ENCODE measurements around the gene GSDMA.

Gene GSDMA, protein sequence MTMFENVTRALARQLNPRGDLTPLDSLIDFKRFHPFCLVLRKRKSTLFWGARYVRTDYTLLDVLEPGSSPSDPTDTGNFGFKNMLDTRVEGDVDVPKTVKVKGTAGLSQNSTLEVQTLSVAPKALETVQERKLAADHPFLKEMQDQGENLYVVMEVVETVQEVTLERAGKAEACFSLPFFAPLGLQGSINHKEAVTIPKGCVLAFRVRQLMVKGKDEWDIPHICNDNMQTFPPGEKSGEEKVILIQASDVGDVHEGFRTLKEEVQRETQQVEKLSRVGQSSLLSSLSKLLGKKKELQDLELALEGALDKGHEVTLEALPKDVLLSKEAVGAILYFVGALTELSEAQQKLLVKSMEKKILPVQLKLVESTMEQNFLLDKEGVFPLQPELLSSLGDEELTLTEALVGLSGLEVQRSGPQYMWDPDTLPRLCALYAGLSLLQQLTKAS

DNA sequence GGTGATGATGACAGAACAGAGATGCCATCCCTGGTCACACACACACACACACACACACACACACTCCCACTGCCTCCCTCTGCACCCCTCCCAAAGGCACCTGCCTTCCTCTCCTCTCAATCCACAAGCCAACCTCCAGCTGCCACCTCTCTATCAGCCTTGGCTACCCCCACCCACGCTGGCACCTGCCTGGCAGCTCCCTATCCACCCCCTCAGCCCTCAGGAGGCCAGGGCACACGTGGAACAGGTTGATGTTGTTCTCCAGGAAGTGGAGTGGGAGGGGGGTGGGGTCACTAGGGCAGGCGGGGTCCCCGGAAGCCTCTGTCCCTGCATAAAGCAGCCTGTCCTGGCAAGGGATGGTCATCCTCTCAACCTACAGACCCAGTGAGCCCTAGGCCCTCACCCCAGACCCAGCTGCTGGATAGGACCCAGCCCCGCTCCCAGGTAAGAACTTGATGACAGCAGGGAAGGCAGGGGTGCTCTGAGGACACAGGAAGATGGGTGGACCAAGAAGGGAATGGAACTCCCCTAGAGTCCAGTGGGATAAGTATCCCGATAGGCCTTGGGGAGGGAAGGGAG lies at the start of gene GSDMA:
Gene GSDMA, plus strand, starts transcription at position 363 of the 579 bp plus-strand sequence. CDS start 2,684 bp downstream, outside the sequence.
- DNase-seq, result no peak

DNA sequence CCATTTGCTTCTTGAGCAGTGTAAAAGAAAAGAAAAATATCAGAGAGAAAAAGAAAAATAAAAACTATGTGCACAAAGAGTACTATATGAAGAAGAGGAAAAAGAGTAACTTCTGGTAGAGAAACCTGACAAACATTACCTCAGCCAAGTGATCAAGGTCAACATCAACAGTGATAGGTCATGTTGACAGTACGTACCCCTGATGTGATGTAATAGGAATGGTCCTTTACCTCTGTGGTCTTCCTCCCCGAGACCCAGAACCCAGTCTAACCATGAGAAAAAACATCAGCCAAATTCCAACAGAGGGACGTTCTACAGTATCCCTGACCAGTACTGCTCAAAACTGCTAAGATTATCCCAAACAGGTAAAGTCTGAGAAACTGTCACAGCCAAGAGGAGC lies 48.8 kb upstream of the GSDMA start:
- no peak for DNase-seq

DNA sequence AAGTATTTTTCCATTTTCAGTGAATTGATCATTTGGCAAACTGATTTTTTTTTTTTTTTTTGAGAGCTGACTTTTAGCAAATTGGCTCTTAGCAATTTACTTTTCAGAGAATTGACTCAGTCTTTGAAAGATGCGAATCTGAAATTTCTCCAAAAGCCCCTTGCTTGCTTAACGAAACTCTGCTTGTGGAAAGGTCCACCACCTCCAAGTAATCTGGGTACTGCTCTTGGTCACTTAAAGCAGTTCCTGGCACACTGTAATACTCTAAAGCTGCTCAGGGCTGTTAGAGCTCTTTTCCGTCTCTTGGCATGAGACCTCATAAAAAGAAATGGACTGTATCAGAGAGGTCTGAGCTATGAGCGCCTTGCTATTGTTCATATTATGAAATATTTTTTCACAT lies 47.2 kb upstream of the GSDMA start:
- no peak for DNase-seq

DNA sequence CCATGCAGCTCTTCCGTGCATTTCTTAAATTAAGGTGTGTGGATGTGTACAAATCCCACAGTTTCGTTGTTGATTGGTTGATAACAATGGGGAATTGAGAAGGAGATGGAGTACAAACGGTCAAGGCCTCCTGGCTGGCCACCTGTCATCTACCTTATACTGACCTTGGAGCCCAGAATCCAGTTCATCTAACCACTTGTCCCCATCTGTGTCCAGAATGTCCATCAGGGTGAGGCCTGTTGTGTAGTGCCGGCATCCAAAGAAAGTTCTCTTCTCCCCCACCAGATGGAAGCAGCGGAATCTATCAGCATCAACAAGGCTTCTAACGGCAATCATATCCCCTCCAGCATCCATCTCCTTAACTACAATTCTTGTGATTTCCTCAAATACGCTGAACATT lies 45.9 kb upstream of the GSDMA start:
- DNase-seq, result no peak

- no peak for DNase-seq
Observed at GRCh38 chr17:39919087-39919683, 43.6 kb upstream of the GSDMA start.

DNA sequence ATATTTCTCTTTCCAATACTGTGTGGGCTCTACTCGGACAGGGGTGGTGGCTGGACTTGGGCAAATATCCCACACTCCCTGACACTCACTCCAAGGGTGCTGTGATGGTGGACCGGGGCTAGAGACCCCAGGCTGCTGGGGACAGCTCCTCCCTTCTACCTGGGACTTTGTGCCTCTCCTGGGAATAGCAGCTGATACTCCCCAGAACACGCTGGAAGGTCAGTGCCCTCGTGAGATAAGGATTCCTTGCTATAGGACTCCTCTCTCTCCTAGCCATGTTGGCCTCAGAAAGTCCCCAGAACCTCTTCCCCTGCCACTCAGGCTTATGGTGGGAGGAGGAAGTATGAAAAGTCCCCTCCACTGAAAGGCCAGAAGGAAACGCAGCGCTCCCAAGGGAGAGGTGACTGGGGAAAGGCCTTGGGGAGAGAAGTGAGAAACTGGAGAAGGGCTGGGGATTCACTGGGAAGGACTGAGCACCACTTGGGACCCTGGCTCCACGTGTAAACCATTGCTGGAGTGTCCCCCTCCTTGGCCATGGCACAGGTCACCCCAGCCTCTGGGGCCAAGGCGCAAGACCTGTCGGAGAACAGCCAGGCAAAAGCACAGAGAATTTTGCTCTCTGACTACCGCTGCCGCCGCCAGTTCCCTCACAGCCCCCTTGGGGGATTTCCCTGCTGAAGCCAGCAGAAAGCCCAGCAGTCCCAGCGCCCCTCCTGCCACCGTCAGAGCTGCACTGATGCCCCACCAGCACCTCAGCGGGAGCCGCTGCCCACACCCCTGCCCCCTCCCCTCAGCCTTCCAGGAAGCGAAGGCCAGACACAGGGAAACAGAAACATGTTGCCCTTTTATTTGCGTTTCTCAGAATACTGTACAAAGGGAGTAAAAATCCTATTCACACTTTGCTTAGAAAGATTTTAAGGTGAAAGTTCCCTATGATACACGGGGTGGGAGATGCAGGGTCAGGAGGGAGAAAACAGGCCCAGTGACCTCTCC lies 42.3 kb upstream of the GSDMA start:
- DNase-seq, result no peak

GRCh38 chr17:39921323-39921722 lies 41.5 kb upstream of the GSDMA start:
- no peak for DNase-seq

DNA sequence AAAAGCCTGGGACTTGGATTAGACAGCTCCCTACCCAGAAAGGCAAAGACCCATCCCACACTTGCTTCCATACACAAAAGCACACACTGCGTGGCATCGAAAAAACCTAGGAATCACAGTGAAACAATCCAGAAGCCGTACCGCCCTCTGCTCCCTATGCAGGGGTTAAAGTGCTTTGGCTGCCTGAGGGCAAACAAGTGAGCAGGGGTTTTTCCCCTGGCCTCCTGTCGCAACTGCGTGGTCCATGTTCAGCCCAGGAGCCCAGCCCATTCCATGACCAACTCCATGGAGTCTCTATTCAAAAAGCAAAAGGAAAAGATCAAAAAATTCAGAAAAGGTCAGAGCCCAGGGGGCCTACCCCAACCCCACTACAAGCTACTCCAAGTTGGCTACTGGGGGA lies 40.8 kb upstream of the GSDMA start:
- DNase-seq, result no peak

GRCh38 chr17:39923230-39923629 lies 39.6 kb upstream of the GSDMA start:
- DNase-seq, result no peak

GRCh38 chr17:39923836-39924690 lies 38.7 kb upstream of the GSDMA start:
- no peak for DNase-seq

GRCh38 chr17:39924691-39925055 lies 38.1 kb upstream of the GSDMA start:
- DNase-seq, result no peak

GRCh38 chr17:39925282-39926134 lies 37.3 kb upstream of the GSDMA start:
- no peak for DNase-seq

- DNase-seq, result no peak
Observed at GRCh38 chr17:39926135-39926587, 36.6 kb upstream of the GSDMA start.

DNA sequence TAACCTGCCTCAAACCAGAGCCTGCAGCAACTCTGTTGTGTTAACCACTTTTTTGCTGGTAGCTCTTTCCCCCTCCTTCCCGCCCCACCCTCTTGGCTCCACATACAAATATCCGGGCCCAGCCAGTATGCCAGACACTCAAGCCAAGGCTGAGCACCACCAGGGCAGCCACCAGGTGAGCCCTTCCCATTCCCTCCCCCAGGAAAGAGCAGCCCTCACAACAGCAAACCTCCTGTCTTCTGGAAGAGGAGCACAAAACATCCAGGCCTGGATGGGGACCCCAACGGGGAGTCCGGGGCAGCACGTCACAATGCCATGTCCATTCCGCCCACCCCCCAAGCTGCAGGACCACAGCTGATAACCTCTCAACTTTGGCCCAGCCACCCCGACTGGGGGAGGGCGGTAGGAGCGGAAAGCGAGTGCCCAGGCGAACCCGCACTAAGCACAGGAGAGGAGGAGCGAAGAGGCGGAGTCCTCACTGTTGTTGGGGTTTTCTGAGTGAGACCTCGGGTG lies 36.2 kb upstream of the GSDMA start:
- no peak for DNase-seq

DNA sequence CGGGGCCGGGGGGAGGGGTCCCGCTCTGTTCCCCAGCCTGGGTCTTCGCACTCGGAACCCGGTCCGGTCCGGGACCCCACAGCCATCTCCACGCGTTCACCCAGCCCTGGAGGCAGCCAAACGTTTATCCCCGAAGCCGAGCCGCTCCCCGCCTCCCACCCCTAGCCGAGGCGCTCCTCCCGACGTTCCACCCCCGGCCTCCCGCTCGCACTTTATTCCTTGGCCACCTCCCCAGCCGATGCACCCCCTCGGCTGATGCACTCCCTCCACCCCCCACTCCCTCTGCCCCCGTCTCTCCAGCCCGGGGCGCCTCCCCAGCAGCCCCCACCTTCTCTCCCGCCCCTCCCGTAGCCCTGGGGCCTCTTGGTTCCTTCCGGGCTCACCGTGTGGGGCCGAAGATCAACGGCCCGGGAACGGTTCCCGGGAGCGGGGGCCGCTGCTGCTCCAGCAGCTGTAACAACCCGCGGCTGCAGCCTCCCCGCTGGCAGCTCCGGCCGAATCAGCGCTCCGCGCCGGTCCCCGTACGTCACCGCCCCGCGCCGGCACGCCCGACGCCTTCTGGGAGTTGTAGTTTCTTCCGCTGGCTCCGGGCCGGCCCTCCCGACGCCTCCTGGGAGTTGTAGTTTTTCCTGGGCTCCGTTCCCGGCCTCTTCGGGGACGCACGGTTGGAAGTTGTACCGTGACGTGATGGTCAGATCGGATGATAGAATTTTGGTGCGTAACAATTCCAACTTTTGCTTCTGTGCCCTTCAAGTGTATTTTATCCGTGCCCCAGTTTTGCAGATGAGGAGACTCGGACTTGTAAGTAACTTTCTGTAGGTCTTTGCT lies 35.5 kb upstream of the GSDMA start, which contains the start of the genes LRRC3C and ORMDL3:
Gene LRRC3C, plus strand, starts transcription at position 632 of the 828 bp plus-strand sequence. CDS start 13,792 bp downstream, outside the sequence.
Gene ORMDL3, minus strand, starts transcription at position 501 of the 828 bp plus-strand sequence. CDS start 3,398 bp downstream, outside the sequence.
- DNase-seq, result peak; percentile 45

- DNase-seq, result no peak
Observed at GRCh38 chr17:39927929-39928857, 34.6 kb upstream of the GSDMA start.

DNA sequence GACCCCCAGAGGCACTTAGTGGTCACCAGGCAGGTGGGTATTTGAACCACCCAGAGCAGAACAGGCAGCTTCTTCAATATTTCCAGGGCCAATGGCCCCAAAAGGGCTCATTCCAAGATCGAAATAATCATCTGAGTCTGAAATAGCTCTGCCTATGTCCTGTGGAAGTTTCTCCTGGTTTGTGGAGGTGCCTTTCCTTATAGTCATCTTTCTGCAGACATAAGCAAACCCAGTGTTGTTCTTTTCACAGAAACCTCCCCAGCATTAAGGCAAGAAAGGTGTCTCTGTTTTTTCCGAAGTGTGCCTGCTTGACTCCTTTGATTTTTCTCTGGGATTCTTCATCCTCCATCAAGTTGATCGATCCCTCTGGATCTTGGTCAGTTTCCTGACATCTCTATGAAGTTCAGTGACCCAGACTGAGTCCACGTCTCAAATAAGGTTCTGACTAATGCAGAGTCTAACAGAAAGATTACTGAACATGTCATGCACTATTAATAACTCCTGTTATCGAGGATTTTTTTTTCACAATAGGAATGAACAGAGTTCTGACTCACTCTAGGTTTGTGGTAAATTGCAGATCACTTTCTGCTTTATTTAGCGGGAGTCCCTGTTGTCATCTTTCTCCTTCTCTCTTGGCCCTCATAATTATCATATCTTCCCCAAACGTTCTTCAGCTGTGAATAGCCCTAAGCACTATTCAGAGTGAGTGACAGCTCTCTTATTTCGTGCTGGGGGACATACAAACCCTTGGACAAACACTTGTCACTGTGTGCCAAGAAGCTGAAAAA lies 33.8 kb upstream of the GSDMA start:
- DNase-seq, result no peak
